VCaP (cell line): ENCODE measurements around the gene ABAT.

Experiments
- H3K27ac ChIP-seq: fragments of 450-650 bp; 2 replicates; pipeline ENCODE4 v1.5.1; 2017
- CTCF ChIP-seq: fragments of 450-650 bp; conservative IDR thresholded peaks from 2 replicates; pipeline ENCODE4 v1.5.1; 2017; ENCODE audit warnings: mild to moderate bottlenecking, moderate library complexity

Gene ABAT

GRCh38 chr16:8720967-8721308 is 46.5 kb downstream of the ABAT start:
- H3K27ac ChIP-seq, result peak overlapping the region; percentile 60; the same call in 1 of the 2 replicates
- TF ChIP-seq CTCF, result no peak

DNA sequence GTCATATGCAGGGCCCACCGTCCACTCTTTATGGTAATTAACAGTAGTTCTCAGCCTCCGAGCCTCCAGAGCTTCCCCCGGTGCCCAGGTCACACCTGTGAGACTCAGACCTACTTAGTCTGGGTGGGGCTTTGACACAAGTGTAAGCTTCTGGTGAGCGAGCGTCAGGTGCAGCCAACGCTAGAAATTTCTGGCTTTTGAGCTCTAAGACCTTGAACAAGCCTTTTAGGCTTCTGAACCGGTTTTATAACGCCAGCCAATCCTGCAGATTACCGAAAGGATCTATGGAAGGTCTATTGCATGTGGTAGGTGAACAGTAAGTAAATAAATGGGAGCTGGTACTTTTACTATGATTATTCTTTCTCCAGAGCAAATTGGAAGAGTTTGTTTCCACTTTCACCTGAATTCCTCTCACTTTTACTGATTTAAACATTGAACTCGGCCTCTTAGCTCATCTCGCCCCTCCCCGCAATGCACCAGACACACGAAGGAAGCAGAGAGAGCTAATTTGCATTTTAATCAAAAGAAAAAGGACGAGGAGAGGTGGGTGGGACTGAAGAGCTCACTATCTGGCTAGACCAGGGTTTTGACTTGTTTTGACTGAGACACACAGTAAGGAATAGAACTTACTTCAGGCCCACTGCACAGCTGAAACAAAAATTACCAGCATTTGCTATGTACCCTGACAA is 47.1 kb downstream of the ABAT start:
- no peak for TF ChIP-seq CTCF
- H3K27ac ChIP-seq, result peak overlapping the region; percentile 60; the same call in 1 of the 2 replicates

DNA sequence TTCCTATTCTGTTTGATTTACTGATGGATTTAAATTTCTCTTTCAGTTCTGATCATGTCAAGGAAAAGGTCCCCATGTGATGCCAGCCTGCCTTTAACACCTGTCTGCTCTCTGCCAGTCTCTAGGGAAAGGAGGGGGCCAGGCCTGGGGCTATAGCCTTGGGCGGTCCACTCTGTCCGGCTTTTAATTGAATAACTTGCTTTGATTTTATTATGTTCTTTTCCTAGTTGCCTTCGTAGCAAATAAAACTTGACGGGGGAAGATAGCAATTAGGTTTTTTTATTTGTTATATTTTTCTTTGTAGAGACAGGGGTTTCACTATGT is 47.6 kb downstream of the ABAT start:
- no peak overlapping the region; the same call in 1 of the 2 replicates for H3K27ac ChIP-seq
- TF ChIP-seq CTCF, result no peak

DNA sequence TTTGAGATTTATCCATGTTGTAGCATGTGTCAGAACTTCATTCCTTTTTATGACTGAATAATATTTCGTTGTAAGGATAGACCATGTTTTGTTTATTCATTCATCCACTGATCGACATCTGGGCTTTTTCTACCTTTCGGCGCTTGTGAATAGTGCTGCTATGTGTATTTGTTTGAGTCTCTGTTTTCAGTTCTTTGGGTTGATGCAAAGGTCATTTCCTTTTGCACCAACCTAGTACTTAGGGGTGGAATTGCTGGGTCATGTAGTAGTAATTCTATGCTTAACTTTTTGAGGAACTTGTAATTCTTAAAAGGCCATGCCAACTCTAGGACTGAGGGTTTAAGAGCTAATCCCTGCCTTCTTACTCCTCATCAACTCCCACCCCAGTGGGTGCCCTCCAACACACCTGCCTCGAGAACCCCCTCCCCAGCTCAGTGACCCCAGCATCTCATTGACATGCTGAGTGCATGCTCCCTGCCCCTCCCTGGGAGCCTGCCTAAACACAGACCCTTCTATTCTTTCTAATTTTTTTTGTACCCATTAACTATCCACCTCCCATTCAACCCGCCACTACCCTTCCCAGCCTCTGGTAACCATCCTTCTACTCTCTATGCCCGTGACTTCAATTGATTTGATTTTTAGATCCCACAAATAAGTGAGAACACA is 51.2 kb downstream of the ABAT start:
- no peak for TF ChIP-seq CTCF
- no peak overlapping the region for H3K27ac ChIP-seq

DNA sequence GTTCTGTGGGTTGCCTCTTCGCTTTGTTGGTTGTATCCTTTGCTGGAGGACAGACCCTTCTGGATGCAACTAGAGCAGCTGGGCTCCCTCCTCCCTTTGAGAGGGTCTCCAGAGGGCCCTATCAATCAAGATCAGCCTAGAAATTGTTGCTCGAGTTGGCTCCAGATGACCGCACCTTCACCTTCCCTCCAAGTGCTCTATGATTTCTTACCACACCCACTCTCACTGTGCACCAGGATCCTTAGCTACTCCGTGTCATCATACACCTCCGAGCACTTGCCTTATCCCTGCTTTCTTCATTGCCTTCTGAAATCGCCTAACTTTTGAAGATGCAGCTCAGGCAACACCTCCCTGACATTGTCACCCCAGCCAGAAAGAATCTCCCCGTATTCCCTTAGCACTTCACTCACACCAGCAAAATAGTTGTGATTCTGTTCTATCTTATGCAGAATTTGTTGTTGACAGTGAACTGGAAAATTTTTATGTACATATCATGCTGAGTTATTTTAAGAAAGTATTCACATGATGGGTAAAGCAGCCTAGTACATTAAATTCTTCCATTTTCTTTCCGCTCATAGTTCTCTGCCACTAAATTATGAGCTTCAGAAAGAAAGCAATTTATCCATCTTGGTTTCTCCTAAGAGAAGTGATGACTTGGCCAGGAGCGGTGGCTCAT is 52.9 kb downstream of the ABAT start:
- no peak overlapping the region for H3K27ac ChIP-seq
- no peak for TF ChIP-seq CTCF

DNA sequence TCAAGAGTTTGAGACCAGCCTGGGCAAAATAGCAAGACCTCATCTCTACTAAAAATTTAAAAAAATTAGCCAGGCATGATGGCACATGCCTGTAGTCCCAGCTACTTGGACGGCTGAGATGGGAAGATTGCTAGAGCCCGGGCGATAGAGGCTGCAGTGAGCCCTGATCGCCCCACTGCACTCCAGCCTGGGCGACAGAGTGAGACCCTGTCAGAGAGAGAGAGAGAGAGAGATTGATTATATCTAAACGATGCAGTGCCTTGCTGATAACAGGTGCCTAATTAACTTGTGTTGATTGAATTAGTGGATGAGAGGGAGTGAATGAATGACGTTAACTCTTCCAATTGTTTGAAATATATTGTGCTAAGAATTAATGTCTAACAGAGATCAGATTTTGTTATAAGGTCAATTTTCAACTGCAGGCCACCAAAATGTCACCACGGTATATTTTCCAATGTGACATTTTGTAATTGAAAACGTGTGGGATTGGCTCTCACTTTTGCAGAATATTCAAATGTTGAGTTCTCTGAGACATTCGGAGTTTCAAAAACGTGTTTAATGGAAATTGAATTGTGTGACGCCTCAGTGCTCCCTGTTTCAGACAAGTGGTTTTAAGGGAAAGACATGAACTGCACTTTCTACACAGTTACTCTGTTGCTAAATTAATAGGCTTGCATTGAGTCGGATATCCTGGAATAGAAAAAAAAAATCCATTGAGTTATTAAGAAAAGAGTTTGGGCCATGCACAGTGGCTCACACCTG is 53.6 kb downstream of the ABAT start:
- no peak for TF ChIP-seq CTCF

DNA sequence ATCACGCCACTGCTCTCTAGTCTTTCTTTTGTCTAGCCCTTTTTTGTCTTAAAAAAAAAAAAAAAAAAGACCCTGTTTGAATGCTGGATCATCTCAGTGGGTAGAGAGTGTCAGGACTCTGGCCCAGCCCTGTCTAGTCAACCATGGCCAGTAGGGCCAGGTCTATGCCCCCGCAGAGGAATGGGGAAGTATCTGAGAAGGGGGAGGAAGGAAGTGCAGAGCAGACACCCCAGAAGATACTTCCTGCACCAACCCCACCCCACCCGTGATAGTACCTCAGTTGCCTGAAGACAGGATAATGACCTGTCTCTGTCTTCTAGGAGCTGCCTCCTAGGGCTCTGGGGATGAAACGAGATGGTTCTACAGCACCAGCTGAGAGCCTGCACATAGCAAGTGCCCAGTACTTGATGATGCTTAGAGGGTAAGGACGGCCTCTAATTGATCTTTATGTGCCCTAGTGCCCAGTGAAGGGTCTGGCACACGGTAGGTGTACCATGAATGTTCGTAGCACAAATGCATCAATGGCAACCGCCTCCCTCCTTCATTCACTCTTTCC is 55.4 kb downstream of the ABAT start:
- no peak for TF ChIP-seq CTCF
- H3K27ac ChIP-seq, result no peak overlapping the region

More for the DNA sequence above, 53.6 kb downstream of the ABAT start:
- no peak overlapping the region for H3K27ac ChIP-seq
